Panc1 (cell line): ENCODE measurements around the gene GP2. TPM values are rescaled to one million over a fixed set of nuclear protein-coding genes. Genes with fewer than 3 reads are reported as not detected.

Experiments
- ATAC-seq: fragments of 200-7000 bp; cut with Tn5 transposase; 2 replicates; pipeline ENCODE4 v1.9.1; 2020; ENCODE audit warnings: mild to moderate bottlenecking, moderate library complexity
- BruUV-seq: library from RNA; stranded (reverse); fragments of 400-500 nt; replicated peaks from 2 replicates; lab custom pipeline; 2021; lab: Mats Ljungman, UMichigan
- CTCF ChIA-PET: fragments of 300-600 bp; sonication (Branson Sonifier 250); formaldehyde crosslinking; loops from one replicate; lab custom pipeline; 2022; ENCODE audit warnings: antibody characterized with exemption; lab: Charles Lee
- POLR2A ChIA-PET: fragments of 300-600 bp; sonication (Branson Sonifier 250); formaldehyde crosslinking; loops from one replicate; lab custom pipeline; 2022; ENCODE audit warnings: antibody characterized with exemption; lab: Charles Lee
- DNase-seq: peaks from one replicate; pipeline ENCODE4 v3.0.0-alpha.2; 2010; ENCODE audit warnings: low read depth, low spot score
- H3K27ac ChIP-seq: 2 replicates; pipeline ENCODE4 v1.5.1; 2011; ENCODE audit warnings: mild to moderate bottlenecking, low read length, inconsistent platforms
- H3K27me3 ChIP-seq: fragments of 200-500 bp; sonication (Bioruptor generic); 2 replicates; pipeline ENCODE4 v1.6.0; 2014; ENCODE audit warnings: low read length, inconsistent platforms; ENCODE audit not compliant: control insufficient read depth, insufficient read depth
- H3K36me3 ChIP-seq: fragments of 200-500 bp; sonication (Bioruptor generic); 2 replicates; pipeline ENCODE4 v1.5.1; 2014; ENCODE audit warnings: inconsistent platforms, mild to moderate bottlenecking, low read length, moderate library complexity; ENCODE audit not compliant: control insufficient read depth, insufficient read depth
- H3K4me1 ChIP-seq: 2 replicates; pipeline ENCODE4 v1.5.1; 2011; ENCODE audit warnings: inconsistent platforms, mild to moderate bottlenecking, low read length, moderate library complexity; ENCODE audit not compliant: control insufficient read depth, insufficient read depth
- H3K4me3 ChIP-seq, 2 experiments: 2 replicates each; pipeline ENCODE4 v1.5.1; 2011 to 2012; ENCODE audit warnings: low read depth in 2 of 2, low read length in 2 of 2, mild to moderate bottlenecking in 2 of 2, inconsistent platforms in 1 of 2, moderate library complexity in 1 of 2
- H3K9me3 ChIP-seq: fragments of 200-500 bp; sonication (Bioruptor generic); 2 replicates; pipeline ENCODE4 v1.5.1; 2014; ENCODE audit warnings: low read depth, mild to moderate bottlenecking, inconsistent platforms, low read length, moderate library complexity; ENCODE audit not compliant: control insufficient read depth, insufficient read depth
- CTCF ChIP-seq: fragments of 450-650 bp; IDR thresholded peaks from 2 replicates; pipeline ENCODE4 v1.5.1; 2017; ENCODE audit warnings: mild to moderate bottlenecking
- POLR2AphosphoS5 ChIP-seq: IDR thresholded peaks from 2 replicates; pipeline ENCODE4 v1.6.1; 2012; ENCODE audit warnings: mild to moderate bottlenecking, low read depth, low read length, moderate library complexity
- REST ChIP-seq, 2 experiments: IDR thresholded peaks; 2 replicates each; pipeline ENCODE4 v1.6.1; 2011 to 2012; ENCODE audit warnings: low read depth in 2 of 2, control low read depth in 1 of 2, low read length in 1 of 2, mild to moderate bottlenecking in 1 of 2, moderate library complexity in 1 of 2; ENCODE audit not compliant: insufficient read depth in 1 of 2
- SIN3A ChIP-seq: IDR thresholded peaks from 2 replicates; pipeline ENCODE4 v1.6.1; 2012; ENCODE audit warnings: low read depth, mild to moderate bottlenecking, low read length, moderate library complexity, borderline replicate concordance; ENCODE audit not compliant: insufficient read depth
- TCF7L2 ChIP-seq: IDR thresholded peaks from 2 replicates; pipeline ENCODE4 v1.6.1; 2011; ENCODE audit warnings: mild to moderate bottlenecking, low read depth, low read length, inconsistent platforms
- in situ Hi-C: cut with HindIII; loops from 2 replicates; pipeline ENCODE4 v1.10.0; 2016; ENCODE audit warnings: low sequenced_read_pairs, low pct_unique_long_range_greater_than_20kb
- intact Hi-C: fragments of 100-400 bp; cut with micrococcal nuclease; formaldehyde crosslinking; loops from one replicate; pipeline ENCODE4 v1.10.0; 2022; ENCODE audit not compliant: unreplicated experiment
- total RNA-seq: library from RNA; stranded (reverse); gene quantifications from one replicate; pipeline ENCODE4 v1.2.1, GENCODE V29; 2021; ENCODE audit not compliant: unreplicated experiment

GP2 gene
- total RNA-seq, 1 experiment from 2014 or later = 5.8 TPM

- CTCF ChIA-PET = interaction anchor here (0.7 kb wide), 1 partner anchor 462 kb away, joined by 3 read pairs; no protein-coding TSS in a partner anchor
- BruUV-seq = no TSS peak
- Histone ChIP-seq H3K27me3 (peaks cover 25% of the 10 kb centered on the region), H3K27ac (no peak overlapping the region), H3K4me3 (no peak overlapping the region), H3K9me3 (no peaks in the 10 kb centered on the region), H3K4me1 (no peaks in the 10 kb centered on the region), H3K36me3 (no peaks in the 10 kb centered on the region)
- no peak for TF ChIP-seq CTCF
- no peak for TF ChIP-seq SIN3A
- no peak for TF ChIP-seq TCF7L2
- TF ChIP-seq REST (IDR thresholded peaks at IDR 0.05; ENCODE audit: insufficient read depth in 1 of 2, low read depth in 2 of 2, low read length in 1 of 2) = no peak
- TF ChIP-seq POLR2AphosphoS5 = no peak
- POLR2A ChIA-PET = interaction anchor here (0.6 kb wide), 1 partner anchor 170 kb away, joined by 14 read pairs; no protein-coding TSS in a partner anchor
- no peak for ATAC-seq
- in situ Hi-C loops (no loop called here), intact Hi-C loops (no loop called here)
- no peak for DNase-seq
Measured at GRCh38 chr16:20363191-20363590, 35.9 kb upstream of the GP2 start.

GRCh38 chr16:20359997-20360396, 32.7 kb upstream of the GP2 start:
- in situ Hi-C loops (no loop called here), intact Hi-C loops (no loop called here)
- no peaks in the 10 kb centered on the region for H3K9me3 ChIP-seq
- no peak overlapping the region for H3K4me3 ChIP-seq
- no peak overlapping the region for H3K27ac ChIP-seq
- peaks cover 27% of the 10 kb centered on the region for H3K27me3 ChIP-seq
- ATAC-seq = no peak
- no TSS peak for BruUV-seq
- no peaks in the 10 kb centered on the region for H3K4me1 ChIP-seq
- DNase-seq = no peak
- CTCF ChIA-PET = no interaction called here
- POLR2A ChIA-PET = no interaction called here
- H3K36me3 ChIP-seq = no peaks in the 10 kb centered on the region
- TF ChIP-seq CTCF (peak; percentile 47), POLR2AphosphoS5 (no peak)
